DOHH2 (cell line): Measurements from ENCODE around the gene SCAPER.

Source experiments
- H3F3A ChIP-seq: fragments of 200-600 bp; sonication (generic), shearing (Covaris generic); 2 replicates; pipeline ENCODE4 v1.6.0; 2016; ENCODE audit warnings: antibody characterized with exemption, mild to moderate bottlenecking; ENCODE audit not compliant: control insufficient read depth, insufficient read depth
- H3K27ac ChIP-seq: fragments of 200-600 bp; sonication (generic); 2 replicates; pipeline ENCODE4 v1.5.1; 2014; ENCODE audit warnings: low read depth, mild to moderate bottlenecking, low read length, moderate library complexity
- H3K27me3 ChIP-seq: fragments of 200-600 bp; sonication (generic); 2 replicates; pipeline ENCODE4 v1.6.1; 2014; ENCODE audit warnings: mild to moderate bottlenecking, low read length, mixed read lengths; ENCODE audit not compliant: control insufficient read depth
- H3K36me3 ChIP-seq: fragments of 200-600 bp; sonication (generic); 2 replicates; pipeline ENCODE4 v1.6.1; 2014; ENCODE audit warnings: mild to moderate bottlenecking, low read length, moderate library complexity, mixed read lengths; ENCODE audit not compliant: control insufficient read depth
- H3K4me1 ChIP-seq: fragments of 200-600 bp; sonication (generic); 2 replicates; pipeline ENCODE4 v1.6.1; 2014; ENCODE audit warnings: mild to moderate bottlenecking, low read length, mixed read lengths; ENCODE audit not compliant: control insufficient read depth
- H3K4me2 ChIP-seq: fragments of 200-600 bp; sonication (generic); 2 replicates; pipeline ENCODE4 v1.6.0; 2014; ENCODE audit warnings: mild to moderate bottlenecking, low read length, moderate library complexity
- H3K4me3 ChIP-seq: fragments of 200-600 bp; sonication (generic); 2 replicates; pipeline ENCODE4 v1.5.1; 2014; ENCODE audit warnings: mild to moderate bottlenecking, low read length, mixed read lengths
- H3K79me2 ChIP-seq: fragments of 200-600 bp; sonication (generic); 2 replicates; pipeline ENCODE4 v1.6.1; 2014; ENCODE audit warnings: mild to moderate bottlenecking, low read length, mixed read lengths; ENCODE audit not compliant: control insufficient read depth
- H3K9me2 ChIP-seq: fragments of 200-600 bp; sonication (generic); replicated peaks from 2 replicates; pipeline ENCODE4 v1.6.1; 2014; ENCODE audit warnings: mild to moderate bottlenecking, low read length, mixed read lengths; ENCODE audit not compliant: control insufficient read depth
- H3K9me3 ChIP-seq: fragments of 200-600 bp; sonication (generic); 2 replicates; pipeline ENCODE4 v1.6.1; 2014; ENCODE audit warnings: antibody characterized with exemption, low read length, mixed read lengths; ENCODE audit not compliant: control insufficient read depth, insufficient read depth
- H4K20me1 ChIP-seq: fragments of 200-600 bp; sonication (generic); 2 replicates; pipeline ENCODE4 v1.6.0; 2014; ENCODE audit warnings: low read depth, mild to moderate bottlenecking, antibody characterized with exemption, low read length, moderate library complexity; ENCODE audit not compliant: control insufficient read depth, insufficient read depth
- CTCF ChIP-seq: fragments of 200-600 bp; sonication (generic); IDR thresholded peaks from one replicate; pipeline ENCODE4 v1.5.1; 2014; ENCODE audit warnings: antibody characterized with exemption, mild to moderate bottlenecking, low read depth, low read length; ENCODE audit not compliant: poor library complexity, severe bottlenecking
- EZH2phosphoT487 ChIP-seq: fragments of 200-600 bp; sonication (generic); IDR thresholded peaks from 2 replicates; pipeline ENCODE4 v1.6.1; 2017; ENCODE audit warnings: borderline replicate concordance, mild to moderate bottlenecking, antibody characterized with exemption, low read length, moderate library complexity, mixed read lengths

Gene SCAPER

GRCh38 chr15:76575274-76575673 lies 329.9 kb downstream of the SCAPER start:
- Histone ChIP-seq H3K9me3 (no peaks in the 10 kb centered on the region), H3K4me3 (peak overlapping the region; percentile 63), H3K4me1 (peaks cover 44% of the 10 kb centered on the region), H3K4me2 (peak overlapping the region; percentile 87), H3K36me3 (no peaks in the 10 kb centered on the region), H3K79me2 (no peaks in the 10 kb centered on the region), H3K9me2 (no peaks in the 10 kb centered on the region), H3K27me3 (no peaks in the 10 kb centered on the region), H3F3A (peaks cover 20% of the 10 kb centered on the region), H4K20me1 (no peaks in the 10 kb centered on the region), H3K27ac (peak overlapping the region; percentile 82)
- TF ChIP-seq CTCF: no peak

GRCh38 chr15:76572983-76573314 lies 332.2 kb downstream of the SCAPER start:
- Histone ChIP-seq H3K79me2 (no peaks in the 10 kb centered on the region), H3K9me2 (no peaks in the 10 kb centered on the region), H3K4me3 (no peak overlapping the region), H4K20me1 (no peaks in the 10 kb centered on the region), H3K27ac (no peak overlapping the region), H3K36me3 (no peaks in the 10 kb centered on the region), H3K4me2 (no peak overlapping the region), H3K9me3 (no peaks in the 10 kb centered on the region), H3F3A (peaks cover 20% of the 10 kb centered on the region), H3K27me3 (no peaks in the 10 kb centered on the region), H3K4me1 (peaks cover 44% of the 10 kb centered on the region)
- TF ChIP-seq EZH2phosphoT487 (no peak), CTCF (no peak)

- H3K4me1 ChIP-seq: peaks cover 38% of the 10 kb centered on the region
- peak overlapping the region; percentile 74; the same call in 1 of the 2 replicates for H3K27ac ChIP-seq
- peaks cover 3% of the 10 kb centered on the region; the same call in 1 of the 2 replicates for H3K36me3 ChIP-seq
- peaks cover 2% of the 10 kb centered on the region; the same call in 1 of the 2 replicates for H3F3A ChIP-seq
- peak overlapping the region; percentile 46 for H3K4me3 ChIP-seq
- no peaks in the 10 kb centered on the region for H3K9me2 ChIP-seq
- H4K20me1 ChIP-seq: no peaks in the 10 kb centered on the region
- H3K27me3 ChIP-seq: no peaks in the 10 kb centered on the region
- H3K4me2 ChIP-seq: peak overlapping the region; percentile 65
- H3K79me2 ChIP-seq: no peaks in the 10 kb centered on the region
- TF ChIP-seq EZH2phosphoT487: no peak
- TF ChIP-seq CTCF: no peak
- H3K9me3 ChIP-seq: peaks cover 8% of the 10 kb centered on the region
Observed at GRCh38 chr15:76566276-76566675, 338.9 kb downstream of the SCAPER start.
